GM18951 (cell line): ENCODE measurements around the gene ONECUT3.

Experiments
- POLR2A ChIP-seq: IDR thresholded peaks from 4 replicates; pipeline ENCODE4 v1.6.1; 2011; ENCODE audit warnings: mild to moderate bottlenecking; ENCODE audit not compliant: insufficient read length, insufficient read depth; ENCODE audit errors: extremely low read depth
- in situ Hi-C: fragments of 300-500 bp; cut with MboI; formaldehyde crosslinking; loops from one replicate; pipeline ENCODE4 v1.12.0; 2022; ENCODE audit warnings: low sequenced_read_pairs, mixed read lengths, inconsistent platforms; ENCODE audit not compliant: unreplicated experiment

The ONECUT3 gene

GRCh38 chr19:1746401-1747284 lies 6.7 kb upstream of the ONECUT3 start:
- no peak for TF ChIP-seq POLR2A
- in situ Hi-C loops, result no loop called here

GRCh38 chr19:1747285-1748114 lies 5.8 kb upstream of the ONECUT3 start:
- in situ Hi-C loops, result no loop called here
- no peak for TF ChIP-seq POLR2A

- TF ChIP-seq POLR2A, result no peak
- in situ Hi-C loops, result no loop called here
Observed at GRCh38 chr19:1748115-1748872, 5.0 kb upstream of the ONECUT3 start.

GRCh38 chr19:1748873-1749341 lies 4.4 kb upstream of the ONECUT3 start:
- no peak for TF ChIP-seq POLR2A
- in situ Hi-C loops, result no loop called here

- in situ Hi-C loops, result no loop called here
Observed at GRCh38 chr19:1749373-1750342, 3.6 kb upstream of the ONECUT3 start.

GRCh38 chr19:1750343-1751021 lies 2.8 kb upstream of the ONECUT3 start:
- no peak for TF ChIP-seq POLR2A
- in situ Hi-C loops, result no loop called here

More at GRCh38 chr19:1749373-1750342, 3.6 kb upstream of the ONECUT3 start:
- TF ChIP-seq POLR2A, result no peak

- in situ Hi-C loops, result no loop called here
- TF ChIP-seq POLR2A, result no peak
Observed at GRCh38 chr19:1751367-1752008, 1.8 kb upstream of the ONECUT3 start.

GRCh38 chr19:1752009-1752756 lies 1.1 kb upstream of the ONECUT3 start:
- TF ChIP-seq POLR2A, result no peak
- in situ Hi-C loops, result no loop called here

- in situ Hi-C loops, result no loop called here
- TF ChIP-seq POLR2A, result no peak
Observed at GRCh38 chr19:1754018-1754635, 821 bp downstream of the ONECUT3 start.
